Stimulated activated CD8-positive, alpha-beta memory T cell treated with anti-CD3 and anti-CD28 coated beads, Interleukin-15, amount 100 ng/mL, for 24 hours (primary cell): ENCODE results near the gene WWOX.
"Not testable (repeated sequence)": the region's sequence is repeated elsewhere in the genome, so short reads cannot be mapped to it uniquely, and the experiment has no call there.

ENCODE experiments used
- DNase-seq: peaks from one replicate; pipeline ENCODE4 v3.0.0-alpha.2; 2020; ENCODE audit warnings: low read depth

The WWOX gene

GRCh38 chr16:79036541-79036940 lies 937.1 kb downstream of the WWOX start:
- DNase-seq, result no peak

- no peak for DNase-seq
These were observed 938.3 kb downstream of the WWOX start for GRCh38 chr16:79037521-79038373.

GRCh38 chr16:79041206-79041605 lies 941.8 kb downstream of the WWOX start:
- DNase-seq, result no peak

- no peak for DNase-seq
These were observed 942.7 kb downstream of the WWOX start for GRCh38 chr16:79042141-79042540.

- no peak for DNase-seq
These were observed 943.4 kb downstream of the WWOX start for GRCh38 chr16:79042886-79043285.

- no peak for DNase-seq
These were observed 945.7 kb downstream of the WWOX start for GRCh38 chr16:79045191-79045590.

GRCh38 chr16:79047337-79047736 lies 947.9 kb downstream of the WWOX start:
- DNase-seq, result no peak

- DNase-seq, result no peak
These were observed 949.6 kb downstream of the WWOX start for GRCh38 chr16:79049040-79049439.

- DNase-seq, result no peak
These were observed 950.6 kb downstream of the WWOX start for GRCh38 chr16:79050063-79050462.

GRCh38 chr16:79051313-79051712 lies 951.9 kb downstream of the WWOX start:
- DNase-seq, result no peak

GRCh38 chr16:79052198-79052597 lies 952.7 kb downstream of the WWOX start:
- DNase-seq, result not testable (repeated sequence)

GRCh38 chr16:79053577-79053976 lies 954.1 kb downstream of the WWOX start:
- no peak for DNase-seq

- no peak for DNase-seq
These were observed 954.9 kb downstream of the WWOX start for GRCh38 chr16:79054211-79054984.

- no peak for DNase-seq
These were observed 956.0 kb downstream of the WWOX start for GRCh38 chr16:79055251-79055970.

- DNase-seq, result no peak
These were observed 961.7 kb downstream of the WWOX start for GRCh38 chr16:79061181-79061580.

GRCh38 chr16:79062336-79062735 lies 962.9 kb downstream of the WWOX start:
- DNase-seq, result no peak

- no peak for DNase-seq
These were observed 963.4 kb downstream of the WWOX start for GRCh38 chr16:79062821-79063220.

- no peak for DNase-seq
These were observed 965.0 kb downstream of the WWOX start for GRCh38 chr16:79064256-79064972.

GRCh38 chr16:79066561-79066960 lies 967.1 kb downstream of the WWOX start:
- DNase-seq, result no peak

- no peak for DNase-seq
These were observed 968.1 kb downstream of the WWOX start for GRCh38 chr16:79067600-79067999.

- DNase-seq, result no peak
These were observed 969.7 kb downstream of the WWOX start for GRCh38 chr16:79069121-79069520.

- DNase-seq, result no peak
These were observed 970.2 kb downstream of the WWOX start for GRCh38 chr16:79069633-79070032.
